NCI-H146 treated with DMSO at 0.1 percent for 48 hours (cell line): ENCODE results near the gene BCR.

Experiments
- DNase-seq: peaks from one replicate; lab custom pipeline; 2025; ENCODE audit not compliant: unreplicated experiment; lab: John Stamatoyannopoulos, UW

BCR gene

GRCh38 chr22:23150762-23151161 lies 29.5 kb upstream of the BCR start:
- no peak for DNase-seq

- DNase-seq: no peak
Observed at GRCh38 chr22:23151827-23152226, 28.5 kb upstream of the BCR start.

- no peak for DNase-seq
Observed at GRCh38 chr22:23152238-23153114, 27.8 kb upstream of the BCR start.

GRCh38 chr22:23153994-23154393 lies 26.3 kb upstream of the BCR start:
- no peak for DNase-seq

GRCh38 chr22:23154461-23154860 lies 25.8 kb upstream of the BCR start:
- DNase-seq: no peak

- no peak for DNase-seq
Observed at GRCh38 chr22:23155143-23155542, 25.2 kb upstream of the BCR start.

- DNase-seq: no peak
Observed at GRCh38 chr22:23155831-23156230, 24.5 kb upstream of the BCR start.

- DNase-seq: no peak
Observed at GRCh38 chr22:23156286-23156685, 24.0 kb upstream of the BCR start.

GRCh38 chr22:23157560-23158515 lies 22.5 kb upstream of the BCR start:
- no peak for DNase-seq

- peak; percentile 73 for DNase-seq
Observed at GRCh38 chr22:23158516-23159290, 21.6 kb upstream of the BCR start.

GRCh38 chr22:23159291-23159630 lies 21.0 kb upstream of the BCR start:
- no peak for DNase-seq

- no peak for DNase-seq
Observed at GRCh38 chr22:23161029-23161428, 19.3 kb upstream of the BCR start.

GRCh38 chr22:23161574-23161973 lies 18.7 kb upstream of the BCR start:
- no peak for DNase-seq

- DNase-seq: no peak
Observed at GRCh38 chr22:23163665-23164064, 16.6 kb upstream of the BCR start.

- no peak for DNase-seq
Observed at GRCh38 chr22:23164091-23164490, 16.2 kb upstream of the BCR start.

GRCh38 chr22:23166042-23166831 lies 14.1 kb upstream of the BCR start:
- no peak for DNase-seq

GRCh38 chr22:23166841-23167616 lies 13.3 kb upstream of the BCR start:
- DNase-seq: no peak

GRCh38 chr22:23168391-23169042 lies 11.8 kb upstream of the BCR start:
- DNase-seq: no peak

GRCh38 chr22:23169043-23169406 lies 11.3 kb upstream of the BCR start:
- DNase-seq: no peak
